CD4-positive, alpha-beta T cell treated with Interleukin-15 for 1 hour (primary cell): ENCODE measurements around the gene ZBTB47.

Experiments
- DNase-seq: peaks from one replicate; pipeline ENCODE4 v3.0.0-alpha.2; 2020

Gene ZBTB47

GRCh38 chr3:42653303-42653559 is 266 bp upstream of the ZBTB47 start:
- DNase-seq = no peak

GRCh38 chr3:42654331-42655201 is 1.1 kb downstream of the ZBTB47 start:
- DNase-seq = no peak

- DNase-seq = no peak
Measured at GRCh38 chr3:42655331-42655888, 1.9 kb downstream of the ZBTB47 start.

- DNase-seq = no peak
Measured at GRCh38 chr3:42655980-42656679, 2.6 kb downstream of the ZBTB47 start.

GRCh38 chr3:42656680-42657610 is 3.4 kb downstream of the ZBTB47 start:
- DNase-seq = no peak

GRCh38 chr3:42657675-42658074 is 4.2 kb downstream of the ZBTB47 start:
- no peak for DNase-seq

GRCh38 chr3:42658091-42658770 is 4.7 kb downstream of the ZBTB47 start:
- DNase-seq = no peak

GRCh38 chr3:42658771-42659390 is 5.4 kb downstream of the ZBTB47 start:
- DNase-seq = no peak

GRCh38 chr3:42659451-42660130 is 6.1 kb downstream of the ZBTB47 start:
- no peak for DNase-seq

GRCh38 chr3:42660131-42660715 is 6.7 kb downstream of the ZBTB47 start:
- DNase-seq = no peak

GRCh38 chr3:42660898-42661297 is 7.4 kb downstream of the ZBTB47 start:
- no peak for DNase-seq

- no peak for DNase-seq
Measured at GRCh38 chr3:42661593-42662022, 8.1 kb downstream of the ZBTB47 start.

GRCh38 chr3:42662037-42662812 is 8.7 kb downstream of the ZBTB47 start:
- DNase-seq = no peak

GRCh38 chr3:42662813-42663535 is 9.5 kb downstream of the ZBTB47 start:
- DNase-seq = no peak

GRCh38 chr3:42663581-42664437 is 10.3 kb downstream of the ZBTB47 start:
- peak; percentile 49 for DNase-seq

GRCh38 chr3:42664438-42664803 is 10.9 kb downstream of the ZBTB47 start:
- no peak for DNase-seq

- no peak for DNase-seq
Measured at GRCh38 chr3:42665050-42665878, 11.8 kb downstream of the ZBTB47 start.

- no peak for DNase-seq
Measured at GRCh38 chr3:42666022-42666421, 12.5 kb downstream of the ZBTB47 start.
